DOHH2 (cell line): ENCODE results near the gene LGALS3BP.

Experiments
- H3F3A ChIP-seq: fragments of 200-600 bp; sonication (generic), shearing (Covaris generic); 2 replicates; pipeline ENCODE4 v1.6.0; 2016; ENCODE audit warnings: antibody characterized with exemption, mild to moderate bottlenecking; ENCODE audit not compliant: control insufficient read depth, insufficient read depth
- H3K27ac ChIP-seq: fragments of 200-600 bp; sonication (generic); 2 replicates; pipeline ENCODE4 v1.5.1; 2014; ENCODE audit warnings: low read depth, mild to moderate bottlenecking, low read length, moderate library complexity
- H3K27me3 ChIP-seq: fragments of 200-600 bp; sonication (generic); 2 replicates; pipeline ENCODE4 v1.6.1; 2014; ENCODE audit warnings: mild to moderate bottlenecking, low read length, mixed read lengths; ENCODE audit not compliant: control insufficient read depth
- H3K36me3 ChIP-seq: fragments of 200-600 bp; sonication (generic); 2 replicates; pipeline ENCODE4 v1.6.1; 2014; ENCODE audit warnings: mild to moderate bottlenecking, low read length, moderate library complexity, mixed read lengths; ENCODE audit not compliant: control insufficient read depth
- H3K4me1 ChIP-seq: fragments of 200-600 bp; sonication (generic); 2 replicates; pipeline ENCODE4 v1.6.1; 2014; ENCODE audit warnings: mild to moderate bottlenecking, low read length, mixed read lengths; ENCODE audit not compliant: control insufficient read depth
- H3K4me2 ChIP-seq: fragments of 200-600 bp; sonication (generic); 2 replicates; pipeline ENCODE4 v1.6.0; 2014; ENCODE audit warnings: mild to moderate bottlenecking, low read length, moderate library complexity
- H3K4me3 ChIP-seq: fragments of 200-600 bp; sonication (generic); 2 replicates; pipeline ENCODE4 v1.5.1; 2014; ENCODE audit warnings: mild to moderate bottlenecking, low read length, mixed read lengths
- H3K79me2 ChIP-seq: fragments of 200-600 bp; sonication (generic); 2 replicates; pipeline ENCODE4 v1.6.1; 2014; ENCODE audit warnings: mild to moderate bottlenecking, low read length, mixed read lengths; ENCODE audit not compliant: control insufficient read depth
- H3K9me2 ChIP-seq: fragments of 200-600 bp; sonication (generic); replicated peaks from 2 replicates; pipeline ENCODE4 v1.6.1; 2014; ENCODE audit warnings: mild to moderate bottlenecking, low read length, mixed read lengths; ENCODE audit not compliant: control insufficient read depth
- H3K9me3 ChIP-seq: fragments of 200-600 bp; sonication (generic); 2 replicates; pipeline ENCODE4 v1.6.1; 2014; ENCODE audit warnings: antibody characterized with exemption, low read length, mixed read lengths; ENCODE audit not compliant: control insufficient read depth, insufficient read depth
- H4K20me1 ChIP-seq: fragments of 200-600 bp; sonication (generic); 2 replicates; pipeline ENCODE4 v1.6.0; 2014; ENCODE audit warnings: low read depth, mild to moderate bottlenecking, antibody characterized with exemption, low read length, moderate library complexity; ENCODE audit not compliant: control insufficient read depth, insufficient read depth
- EZH2phosphoT487 ChIP-seq: fragments of 200-600 bp; sonication (generic); IDR thresholded peaks from 2 replicates; pipeline ENCODE4 v1.6.1; 2017; ENCODE audit warnings: borderline replicate concordance, mild to moderate bottlenecking, antibody characterized with exemption, low read length, moderate library complexity, mixed read lengths
- TF ChIP-seq, protein P1 (sequence below): fragments of 200-600 bp; sonication (generic); IDR thresholded peaks from one replicate; pipeline ENCODE4 v1.5.1; 2014; ENCODE audit warnings: antibody characterized with exemption, mild to moderate bottlenecking, low read depth, low read length; ENCODE audit not compliant: poor library complexity, severe bottlenecking

Gene LGALS3BP

DNA sequence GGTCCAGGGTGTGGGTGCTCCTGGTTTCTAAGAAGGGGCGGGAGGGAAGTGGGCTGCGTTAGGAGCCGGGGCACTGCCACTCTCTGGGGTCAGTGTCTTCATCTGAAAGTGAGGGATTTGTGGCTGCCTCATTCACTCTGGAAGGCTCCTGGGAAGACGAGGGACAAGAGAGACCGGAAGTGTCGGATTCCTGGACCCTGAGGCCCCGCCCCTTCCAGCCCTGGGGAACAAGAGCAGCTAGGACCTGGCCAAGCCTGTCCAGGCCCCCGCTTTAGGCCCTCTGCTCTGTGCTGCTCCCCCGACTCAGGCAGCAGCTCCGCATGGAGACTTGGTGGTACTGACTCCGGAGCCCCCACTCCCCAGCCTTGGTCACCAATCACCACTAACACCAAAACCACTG, 6.5 kb downstream of the LGALS3BP start:
- Histone ChIP-seq H3K27me3 (no peaks in the 10 kb centered on the region), H3F3A (no peaks in the 10 kb centered on the region), H4K20me1 (0 out of 2 replicates have a peak, but pooled peaks cover 3% of the 10 kb centered on the region), H3K27ac (no peak overlapping the region), H3K79me2 (no peaks in the 10 kb centered on the region), H3K4me1 (peaks cover 19% of the 10 kb centered on the region), H3K4me2 (no peak overlapping the region), H3K4me3 (no peak overlapping the region), H3K9me3 (no peaks in the 10 kb centered on the region), H3K9me2 (no peaks in the 10 kb centered on the region), H3K36me3 (no peaks in the 10 kb centered on the region)
- TF ChIP-seq, protein P1, sequence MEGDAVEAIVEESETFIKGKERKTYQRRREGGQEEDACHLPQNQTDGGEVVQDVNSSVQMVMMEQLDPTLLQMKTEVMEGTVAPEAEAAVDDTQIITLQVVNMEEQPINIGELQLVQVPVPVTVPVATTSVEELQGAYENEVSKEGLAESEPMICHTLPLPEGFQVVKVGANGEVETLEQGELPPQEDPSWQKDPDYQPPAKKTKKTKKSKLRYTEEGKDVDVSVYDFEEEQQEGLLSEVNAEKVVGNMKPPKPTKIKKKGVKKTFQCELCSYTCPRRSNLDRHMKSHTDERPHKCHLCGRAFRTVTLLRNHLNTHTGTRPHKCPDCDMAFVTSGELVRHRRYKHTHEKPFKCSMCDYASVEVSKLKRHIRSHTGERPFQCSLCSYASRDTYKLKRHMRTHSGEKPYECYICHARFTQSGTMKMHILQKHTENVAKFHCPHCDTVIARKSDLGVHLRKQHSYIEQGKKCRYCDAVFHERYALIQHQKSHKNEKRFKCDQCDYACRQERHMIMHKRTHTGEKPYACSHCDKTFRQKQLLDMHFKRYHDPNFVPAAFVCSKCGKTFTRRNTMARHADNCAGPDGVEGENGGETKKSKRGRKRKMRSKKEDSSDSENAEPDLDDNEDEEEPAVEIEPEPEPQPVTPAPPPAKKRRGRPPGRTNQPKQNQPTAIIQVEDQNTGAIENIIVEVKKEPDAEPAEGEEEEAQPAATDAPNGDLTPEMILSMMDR, result no peak
- no peak for TF ChIP-seq EZH2phosphoT487

DNA sequence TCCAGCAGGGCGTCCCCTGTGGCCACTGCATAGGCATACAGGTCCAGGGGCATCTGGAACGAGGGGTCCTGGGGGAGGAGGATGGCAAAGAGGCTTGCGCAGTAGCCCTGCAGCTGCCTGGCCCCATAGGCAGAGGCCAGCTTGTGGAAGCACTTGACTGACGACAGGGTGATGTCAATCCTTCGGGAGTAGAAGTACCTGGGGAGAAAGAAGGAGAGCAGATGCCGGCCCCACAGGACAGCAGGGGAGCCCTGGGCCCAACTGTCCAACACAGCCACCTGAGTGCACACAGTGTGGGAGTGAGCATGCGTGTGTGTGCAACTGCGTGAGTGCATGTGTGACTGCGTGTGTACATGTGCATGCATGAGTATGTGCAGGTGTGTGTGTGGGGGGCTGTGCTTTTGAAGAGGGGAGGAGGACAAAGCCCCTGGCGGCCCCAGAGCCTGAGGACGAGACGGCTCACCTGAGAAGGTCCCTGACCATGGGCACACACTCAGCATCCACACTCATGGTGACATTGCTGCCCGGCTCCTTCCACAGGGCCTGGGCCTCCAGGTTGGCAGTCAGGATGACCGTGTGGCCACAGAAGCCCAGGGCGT, 7.1 kb downstream of the LGALS3BP start:
- H3K9me3 ChIP-seq, result no peaks in the 10 kb centered on the region
- H4K20me1 ChIP-seq, result 0 out of 2 replicates have a peak, but pooled peaks cover 3% of the 10 kb centered on the region
- TF ChIP-seq, protein P1, result no peak
- TF ChIP-seq EZH2phosphoT487, result no peak
- H3K9me2 ChIP-seq, result no peaks in the 10 kb centered on the region
- no peak overlapping the region for H3K4me2 ChIP-seq
- no peaks in the 10 kb centered on the region for H3F3A ChIP-seq
- H3K4me1 ChIP-seq, result peaks cover 19% of the 10 kb centered on the region
- H3K4me3 ChIP-seq, result no peak overlapping the region
- H3K27me3 ChIP-seq, result no peaks in the 10 kb centered on the region
- no peaks in the 10 kb centered on the region for H3K36me3 ChIP-seq
- H3K27ac ChIP-seq, result no peak overlapping the region
- H3K79me2 ChIP-seq, result no peaks in the 10 kb centered on the region

DNA sequence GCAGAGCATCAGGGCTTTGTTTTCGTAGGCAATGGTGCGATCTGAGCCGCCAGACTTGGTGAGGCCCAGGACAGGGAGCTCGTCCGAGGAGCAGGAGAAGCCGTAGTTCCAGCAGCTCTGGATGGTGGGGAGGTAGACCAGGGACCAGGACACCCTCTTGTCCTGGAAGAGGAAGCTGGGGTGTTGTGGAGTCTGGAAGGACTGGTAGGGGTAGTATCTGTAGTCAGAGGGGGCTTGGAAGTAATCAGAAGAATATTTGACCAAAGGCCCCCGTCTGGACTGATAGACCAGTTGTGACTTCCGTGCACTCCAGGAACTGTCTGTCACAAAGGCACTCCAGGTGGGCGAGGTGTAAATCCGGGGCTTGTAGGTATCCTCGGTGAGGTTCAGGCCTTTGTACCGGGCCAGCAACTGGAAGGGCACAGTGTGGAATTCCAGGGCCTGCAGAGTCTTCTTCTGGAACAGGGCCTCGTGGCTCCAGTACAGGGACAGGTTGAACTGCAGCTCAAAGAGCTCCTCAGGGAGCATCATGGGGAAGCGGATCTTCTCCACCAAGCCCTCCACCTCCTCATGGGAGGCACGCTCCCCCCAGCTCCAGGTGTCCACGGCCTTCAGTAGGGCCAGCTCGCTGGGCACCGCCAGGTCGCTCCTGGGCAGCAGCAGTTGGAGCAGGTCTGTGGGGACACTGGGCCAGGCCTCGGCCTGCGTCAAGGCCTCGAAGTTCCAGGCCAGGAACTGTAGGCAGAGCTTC, 7.8 kb downstream of the LGALS3BP start:
- H3K9me2 ChIP-seq, result no peaks in the 10 kb centered on the region
- TF ChIP-seq, protein P1, result no peak
- no peak for TF ChIP-seq EZH2phosphoT487

More for the DNA sequence above, 7.8 kb downstream of the LGALS3BP start:
- Histone ChIP-seq H3F3A (no peaks in the 10 kb centered on the region), H3K9me3 (no peaks in the 10 kb centered on the region), H3K27me3 (no peaks in the 10 kb centered on the region), H3K4me3 (no peak overlapping the region), H3K4me1 (peaks cover 19% of the 10 kb centered on the region), H4K20me1 (0 out of 2 replicates have a peak, but pooled peaks cover 3% of the 10 kb centered on the region), H3K4me2 (no peak overlapping the region), H3K27ac (no peak overlapping the region), H3K36me3 (no peaks in the 10 kb centered on the region), H3K79me2 (no peaks in the 10 kb centered on the region)
